Retina (tissue), 1 donor: ENCODE results near the gene PTPRN2.
"Not testable (repeated sequence)": the region's sequence is repeated elsewhere in the genome, so short reads cannot be mapped to it uniquely, and the experiment has no call there.

Experiments
- DNase-seq: peaks from one replicate; pipeline ENCODE4 v3.0.0-alpha.2; 2016

Gene PTPRN2

DNA sequence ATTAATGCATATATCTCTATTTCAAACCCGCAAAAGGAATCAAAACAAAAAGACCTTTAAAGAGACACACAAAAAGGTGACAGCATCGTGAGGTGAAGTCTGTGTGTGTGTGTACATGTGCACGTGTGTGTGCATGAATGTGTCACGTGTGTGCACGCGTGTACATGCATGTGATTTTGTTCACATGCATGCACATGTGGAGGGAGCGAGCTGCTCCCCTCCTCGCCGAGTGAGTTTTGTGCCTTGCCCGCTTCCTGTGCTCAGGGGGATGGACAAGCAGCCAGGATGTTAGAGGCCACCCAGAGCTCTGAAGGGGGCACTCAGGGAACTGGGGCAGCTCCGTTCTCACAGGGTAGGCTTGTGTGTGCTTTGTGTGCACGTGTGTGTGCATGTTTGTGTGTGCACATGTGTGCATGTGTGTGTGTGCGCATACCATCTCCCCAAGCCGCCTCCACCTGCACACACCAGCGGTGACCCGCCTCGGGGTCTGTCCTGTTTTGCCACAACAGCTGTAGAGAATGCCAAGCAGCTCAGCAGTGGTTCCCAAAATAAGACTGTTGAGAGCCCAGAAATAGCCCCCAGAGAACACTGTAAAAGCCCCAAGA is 191.2 kb downstream of the PTPRN2 start:
- no peak for DNase-seq

DNA sequence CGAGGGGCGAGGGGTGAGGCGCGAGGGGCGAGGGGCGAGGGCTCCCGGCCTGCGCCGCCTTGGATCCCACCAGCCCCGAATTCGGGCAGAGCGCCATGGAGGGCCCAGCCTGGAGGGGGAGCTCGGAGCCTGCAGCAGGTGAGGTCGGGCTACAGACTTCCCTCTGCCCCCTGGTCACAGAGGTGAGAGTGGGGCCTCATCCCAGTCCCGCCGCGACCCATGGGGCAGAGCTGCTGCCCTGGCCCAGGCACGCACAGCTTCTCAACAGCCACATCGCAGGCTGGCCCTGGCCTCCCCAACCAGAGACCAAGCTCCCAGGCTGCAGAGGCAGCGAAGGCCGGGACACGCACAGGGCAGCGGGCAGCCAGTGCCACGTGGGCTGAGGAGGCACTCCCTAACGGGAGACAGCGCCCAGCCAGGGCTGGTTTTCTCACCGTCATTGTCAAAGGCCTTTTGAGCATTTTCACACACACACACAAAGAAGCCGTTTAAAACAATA is 191.8 kb downstream of the PTPRN2 start:
- DNase-seq = no peak

DNA sequence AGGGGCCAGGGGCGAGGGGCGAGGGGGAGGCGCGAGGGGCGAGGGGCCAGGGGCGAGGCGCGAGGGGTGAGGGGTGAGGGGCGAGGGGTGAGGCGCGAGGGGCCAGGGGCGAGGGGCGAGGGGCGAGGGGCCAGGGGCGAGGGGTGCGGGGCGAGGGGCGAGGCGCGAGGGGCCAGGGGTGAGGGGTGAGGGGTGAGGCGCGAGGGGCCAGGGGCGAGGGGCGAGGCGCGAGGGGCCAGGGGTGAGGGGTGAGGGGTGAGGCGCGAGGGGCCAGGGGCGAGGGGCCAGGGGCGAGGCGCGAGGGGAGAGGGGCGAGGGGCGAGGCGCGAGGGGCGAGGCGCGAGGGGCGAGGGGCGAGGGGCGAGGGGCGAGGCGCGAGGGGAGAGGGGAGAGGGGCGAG is 192.3 kb downstream of the PTPRN2 start:
- no peak for DNase-seq

DNA sequence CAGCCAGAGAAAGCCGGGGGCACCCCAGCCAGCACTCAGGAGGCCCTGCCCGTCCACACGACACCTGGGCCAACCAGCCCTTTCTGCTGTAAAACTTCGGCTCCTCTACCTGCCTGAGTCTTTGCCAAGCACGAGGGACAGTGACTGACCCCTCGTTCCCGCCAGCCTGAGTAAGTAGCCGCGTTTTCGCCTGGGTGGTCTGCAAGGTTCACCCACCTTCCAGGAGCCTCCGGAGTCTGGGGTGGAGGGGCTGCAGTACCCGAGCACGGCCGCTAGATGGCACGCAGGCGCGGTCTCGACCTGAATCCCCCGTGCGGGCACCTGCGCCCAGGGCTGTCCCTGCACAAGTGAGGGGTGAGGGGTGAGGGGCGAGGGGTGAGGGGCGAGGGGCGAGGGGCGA is 192.7 kb downstream of the PTPRN2 start:
- peak; percentile 59 for DNase-seq

DNA sequence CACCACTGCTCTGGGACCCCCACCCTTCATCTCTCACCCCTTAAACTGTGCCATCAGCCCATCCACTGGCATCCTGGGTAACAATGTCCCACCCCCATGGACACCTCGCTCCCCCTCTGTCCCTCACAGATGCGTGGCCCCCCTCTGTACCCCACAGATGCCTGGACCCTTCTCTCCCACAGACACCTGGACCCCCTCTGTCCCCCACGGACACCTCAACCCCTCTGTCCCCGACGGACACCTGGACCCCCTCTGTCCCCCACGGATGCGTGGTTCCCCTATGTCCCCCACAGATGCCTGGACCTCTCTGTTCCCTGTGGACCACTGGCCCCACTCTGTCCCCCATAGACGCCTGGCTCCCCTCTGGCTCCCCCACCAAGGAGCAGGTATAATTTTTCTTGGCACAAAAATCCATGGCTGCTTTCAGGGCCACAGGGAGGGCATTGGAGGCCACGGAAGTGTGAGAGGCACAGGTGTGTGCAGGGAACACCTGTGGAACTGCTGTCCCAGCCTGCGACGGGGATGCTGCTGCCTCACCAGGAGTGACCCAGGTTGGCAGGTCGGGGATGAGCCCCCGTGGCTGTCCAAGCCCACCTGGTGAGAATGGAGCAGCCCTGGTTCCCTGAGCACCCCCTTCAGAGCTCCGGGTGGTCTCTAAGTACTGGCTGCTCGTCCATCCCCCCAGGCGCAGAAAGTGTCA is 193.5 kb downstream of the PTPRN2 start:
- no peak for DNase-seq

DNA sequence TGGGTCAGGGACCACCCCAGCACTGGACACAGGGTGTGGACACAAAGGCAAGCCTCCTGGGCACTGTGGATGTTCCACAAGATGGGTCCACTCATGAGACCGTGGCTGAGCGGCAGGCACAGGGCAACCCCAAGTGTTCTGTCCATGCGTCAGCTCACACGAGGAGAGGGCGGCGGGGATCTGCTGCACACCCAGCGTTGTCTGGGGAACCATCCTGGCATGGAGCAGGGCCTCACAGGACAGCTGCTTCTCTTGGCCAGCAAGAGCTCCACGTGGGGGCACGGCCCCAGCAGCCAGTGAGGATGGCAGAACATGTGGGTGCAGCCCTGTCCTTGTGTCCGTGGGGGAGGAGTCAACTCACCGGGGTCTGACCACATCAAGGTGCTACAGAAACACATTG is 195.4 kb downstream of the PTPRN2 start:
- DNase-seq = no peak

DNA sequence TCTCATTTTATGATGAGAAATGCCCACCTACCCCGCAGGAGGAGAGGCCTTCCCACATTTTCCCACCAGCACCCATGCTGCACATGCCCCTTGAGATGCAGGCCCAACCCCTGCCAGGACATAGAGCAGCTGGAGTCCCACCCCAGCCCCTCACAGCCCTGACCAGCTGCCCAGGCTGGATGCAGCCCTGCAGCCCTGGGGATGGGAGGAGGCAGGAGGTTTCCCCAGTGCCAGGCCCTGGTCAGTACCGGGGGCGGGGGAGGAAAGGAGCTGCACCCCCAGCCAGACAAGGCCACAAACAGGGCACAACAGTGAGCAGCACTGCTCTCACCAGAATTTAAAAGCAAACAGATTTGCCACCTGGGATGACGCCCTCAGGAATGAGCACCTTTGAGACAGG is 196.1 kb downstream of the PTPRN2 start:
- DNase-seq = no peak

DNA sequence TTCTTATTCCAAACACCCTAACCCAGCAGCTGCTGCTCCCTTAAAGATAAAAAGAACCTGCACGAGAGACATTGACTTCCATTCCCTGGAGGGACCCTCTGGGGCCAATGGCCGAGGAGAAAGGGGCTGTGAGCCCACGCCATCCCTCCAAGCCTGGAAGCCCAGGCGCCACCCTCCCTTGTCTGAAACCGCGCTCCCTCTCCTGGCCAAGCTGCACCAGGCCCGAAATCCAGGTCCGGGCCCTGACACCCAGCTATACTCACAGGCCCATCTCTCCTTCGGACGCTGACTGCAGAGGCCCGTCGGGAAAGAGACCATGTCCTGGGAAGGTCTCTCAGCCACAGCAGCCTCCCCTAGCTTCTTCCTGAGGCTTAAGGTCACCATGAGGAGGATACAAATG is 196.5 kb downstream of the PTPRN2 start:
- DNase-seq = no peak

DNA sequence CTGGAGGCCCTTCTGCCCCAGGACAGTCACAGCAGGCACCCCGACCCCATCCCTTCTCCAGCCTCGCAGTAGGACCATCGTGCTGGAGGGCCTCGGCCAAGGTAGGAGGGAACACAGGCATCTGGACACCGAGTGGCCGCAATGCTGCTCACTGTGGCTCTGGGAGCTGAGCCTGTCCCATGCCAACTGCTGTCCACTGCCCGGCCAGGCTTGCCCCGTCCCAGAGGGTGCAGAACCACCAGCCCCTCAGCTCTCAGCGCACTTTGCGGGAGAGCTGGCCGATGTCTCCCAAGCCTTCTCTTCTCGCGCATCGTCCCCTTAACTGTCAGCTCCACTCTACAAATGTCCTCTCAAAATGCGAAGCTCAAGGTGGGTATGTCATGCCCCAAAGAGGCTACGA is 197.2 kb downstream of the PTPRN2 start:
- DNase-seq = no peak

DNA sequence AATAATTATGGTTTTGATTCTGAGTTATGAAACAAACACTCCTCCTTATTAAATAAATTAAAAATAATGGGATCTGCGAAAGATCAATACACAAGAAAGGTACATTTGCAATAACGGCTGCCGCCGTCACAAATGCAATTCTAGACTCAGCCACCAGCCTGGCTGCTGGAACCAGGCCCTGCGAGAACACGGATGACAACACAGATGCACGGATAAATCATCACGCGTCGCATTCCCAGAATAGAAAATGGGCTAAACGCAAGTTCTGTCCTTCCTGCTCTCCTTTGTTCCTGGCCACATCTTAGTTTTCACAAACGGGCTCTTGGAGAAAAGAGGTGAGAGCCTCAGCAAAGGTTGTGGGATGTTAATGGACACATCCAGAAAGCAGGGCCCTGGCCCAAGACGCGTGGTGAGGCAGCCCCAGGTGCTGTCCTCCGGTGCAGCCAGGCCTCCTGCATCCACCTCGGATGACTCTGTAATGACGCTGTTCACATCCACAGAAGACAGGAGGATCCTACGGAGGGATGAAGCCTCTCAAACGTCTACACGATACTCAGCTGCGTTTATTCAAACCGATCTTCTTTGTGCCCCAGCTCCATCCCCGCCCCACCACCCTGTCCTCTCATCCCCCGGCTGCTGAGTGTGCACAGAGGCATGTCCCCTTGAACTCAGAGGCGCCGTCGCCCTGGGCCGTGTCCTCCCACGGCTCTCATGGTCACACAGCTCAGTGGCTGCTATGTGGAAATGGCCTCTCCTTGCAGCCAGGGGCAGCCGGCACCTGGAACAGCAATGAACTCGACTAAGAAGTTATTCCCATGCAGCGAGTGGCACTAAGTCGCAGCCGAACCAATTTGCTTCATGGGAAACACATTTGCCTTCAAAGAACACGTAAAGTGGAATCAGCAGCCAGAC is 197.9 kb downstream of the PTPRN2 start:
- no peak for DNase-seq

DNA sequence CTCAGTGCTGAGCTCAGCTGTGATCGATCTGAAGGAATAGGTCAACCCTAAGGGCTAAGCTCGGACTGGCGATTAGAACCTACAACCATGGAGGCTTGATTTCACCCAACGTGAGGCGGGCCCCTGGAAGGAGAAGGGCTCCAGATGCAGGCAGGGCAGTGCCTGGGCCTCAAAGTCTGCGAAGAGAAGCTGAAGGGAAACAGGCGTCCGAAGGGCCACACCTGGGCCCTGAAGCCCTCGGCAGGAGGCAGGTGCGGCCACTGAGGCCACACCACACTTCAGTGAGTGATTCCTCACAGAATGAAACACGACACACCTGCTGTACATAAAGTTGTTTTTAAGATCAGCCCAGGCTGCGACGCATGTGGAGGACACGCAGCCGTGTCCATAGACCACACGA is 198.7 kb downstream of the PTPRN2 start:
- no peak for DNase-seq

DNA sequence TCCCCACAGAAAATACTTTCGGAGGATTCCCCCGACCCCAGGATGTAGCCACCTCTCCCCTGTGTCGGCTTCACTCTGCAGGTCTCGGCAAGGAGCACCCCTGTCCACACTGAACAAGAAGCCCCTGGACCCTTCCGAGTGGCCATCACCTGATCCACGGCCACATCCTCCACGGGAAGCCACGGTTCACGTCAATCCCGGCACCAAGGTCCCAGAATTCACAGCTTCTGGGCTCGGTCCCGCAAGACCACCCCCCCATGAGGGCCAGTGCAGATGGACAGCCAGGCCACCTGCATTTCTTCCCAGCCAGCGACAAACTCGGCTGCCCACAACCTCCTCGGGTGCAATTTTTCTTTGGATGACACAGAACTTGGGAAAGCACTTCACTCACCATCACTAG is 199.6 kb downstream of the PTPRN2 start:
- no peak for DNase-seq

DNA sequence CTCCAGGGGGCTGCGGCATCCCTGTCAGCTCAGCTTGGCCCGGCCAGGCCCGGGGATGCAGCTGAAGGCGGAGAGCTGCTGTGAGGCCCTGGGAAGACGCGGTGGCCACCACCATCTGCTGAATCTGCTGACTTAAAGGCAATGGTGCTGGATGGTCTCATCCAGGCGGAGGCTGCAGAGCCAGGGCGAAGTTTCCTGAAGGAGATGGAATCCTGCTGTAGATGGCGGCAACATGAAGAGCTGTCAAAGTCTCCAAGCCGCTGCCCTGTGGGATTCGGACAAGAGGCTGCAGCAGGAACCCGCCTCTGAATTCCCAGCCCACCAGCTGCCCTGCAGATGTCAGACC is 200.1 kb downstream of the PTPRN2 start:
- DNase-seq = peak; percentile 68

DNA sequence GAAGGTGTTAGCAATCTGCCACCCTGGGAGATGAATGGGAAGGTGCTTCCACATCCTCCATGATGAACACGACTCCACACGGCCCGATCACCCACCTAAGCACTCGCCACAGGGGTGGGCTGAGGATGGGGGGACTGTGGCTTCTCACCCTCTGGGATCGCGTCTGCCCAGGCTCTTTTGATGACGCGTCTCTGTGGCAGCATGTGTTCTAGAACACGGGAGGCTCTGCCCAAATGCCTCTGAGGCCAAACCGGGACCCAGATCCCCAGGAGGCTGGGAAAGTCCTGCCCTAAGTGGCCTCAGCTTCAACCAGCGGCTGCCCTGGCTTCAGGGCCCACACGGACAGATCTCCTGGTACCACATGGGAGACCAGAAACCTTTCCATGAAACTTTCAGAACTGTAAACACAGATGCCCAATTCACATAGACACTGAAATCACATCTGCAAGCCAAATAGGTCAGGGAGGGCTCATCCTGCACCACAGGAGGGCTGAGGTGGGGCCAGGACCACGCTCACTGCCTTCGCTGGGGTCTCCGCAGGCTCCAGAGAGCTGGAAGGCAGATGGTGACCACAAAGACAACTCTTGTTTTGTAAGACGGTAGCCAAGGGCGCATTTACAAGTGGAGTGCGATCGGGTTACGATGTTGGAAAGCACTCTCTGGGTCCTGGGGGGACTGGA is 200.6 kb downstream of the PTPRN2 start:
- DNase-seq = no peak

DNA sequence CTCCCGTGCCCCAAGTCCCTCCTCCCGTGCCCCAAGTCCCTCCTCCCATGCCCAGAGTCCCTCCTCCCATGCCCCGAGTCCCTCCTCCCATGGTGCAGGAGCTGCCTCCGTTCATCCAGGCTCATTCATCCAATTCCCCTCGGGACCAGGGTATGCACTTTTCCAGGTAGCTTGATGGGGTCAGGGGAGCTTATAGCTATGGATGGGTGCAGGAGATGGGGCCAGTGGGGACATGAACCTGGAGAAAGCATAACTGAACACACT is 201.3 kb downstream of the PTPRN2 start:
- DNase-seq = no peak

DNA sequence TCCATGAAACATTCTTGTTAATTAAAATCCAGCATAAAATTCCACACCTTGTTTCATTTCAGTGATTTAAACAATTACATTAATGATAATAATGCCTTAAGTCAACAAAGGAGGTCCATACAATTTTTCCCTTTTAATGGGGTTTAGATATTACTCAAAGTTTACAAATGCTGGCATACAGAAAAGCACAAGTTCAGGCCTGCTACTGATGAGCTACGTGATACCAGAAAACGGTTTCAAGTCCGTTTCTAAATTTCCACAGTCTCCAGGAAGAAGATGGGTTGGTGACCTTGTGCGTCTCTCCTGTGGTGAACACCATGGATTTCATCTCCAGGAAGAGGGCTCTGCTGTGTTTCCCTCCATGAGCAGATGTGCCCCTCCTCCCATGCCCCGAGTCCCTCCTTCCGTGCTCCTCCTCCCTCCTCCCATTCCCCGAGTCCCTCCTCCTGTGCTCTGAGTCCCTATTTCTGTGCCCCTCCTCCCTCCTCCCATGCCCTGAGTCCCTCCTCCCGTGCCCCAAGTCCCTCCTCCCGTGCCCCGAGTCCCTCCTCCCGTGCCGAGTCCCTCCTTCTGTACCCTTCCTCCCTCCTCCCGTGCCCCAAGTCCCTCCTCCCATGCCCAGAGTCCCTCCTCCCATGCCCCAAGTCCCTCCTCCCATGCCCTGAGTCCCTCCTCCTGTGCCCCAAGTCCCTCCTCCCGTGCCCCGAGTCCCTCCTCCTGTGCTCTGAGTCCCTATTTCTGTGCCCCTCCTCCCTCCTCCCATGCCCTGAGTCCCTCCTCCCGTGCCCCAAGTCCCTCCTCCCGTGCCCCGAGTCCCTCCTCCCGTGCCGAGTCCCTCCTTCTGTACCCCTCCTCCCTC is 201.9 kb downstream of the PTPRN2 start:
- not testable (repeated sequence) for DNase-seq

DNA sequence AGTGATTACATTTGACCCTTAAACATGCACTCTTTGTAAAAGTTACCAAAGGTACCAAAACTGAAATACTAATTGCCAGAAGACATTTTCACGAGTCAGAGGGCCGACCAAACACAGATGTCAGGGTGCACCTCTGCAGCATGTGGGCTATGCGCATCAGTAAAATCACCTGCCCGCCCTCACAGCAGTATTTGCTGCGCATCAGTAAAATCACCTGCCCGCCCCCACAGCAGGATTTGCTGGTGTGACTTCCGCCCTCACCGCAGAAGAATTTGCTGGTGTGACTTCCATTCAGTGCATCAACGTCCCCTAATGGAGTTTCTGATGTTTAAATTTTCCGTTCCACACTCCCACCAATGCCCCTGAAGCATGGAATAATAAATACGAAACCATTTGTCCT is 202.9 kb downstream of the PTPRN2 start:
- no peak for DNase-seq

DNA sequence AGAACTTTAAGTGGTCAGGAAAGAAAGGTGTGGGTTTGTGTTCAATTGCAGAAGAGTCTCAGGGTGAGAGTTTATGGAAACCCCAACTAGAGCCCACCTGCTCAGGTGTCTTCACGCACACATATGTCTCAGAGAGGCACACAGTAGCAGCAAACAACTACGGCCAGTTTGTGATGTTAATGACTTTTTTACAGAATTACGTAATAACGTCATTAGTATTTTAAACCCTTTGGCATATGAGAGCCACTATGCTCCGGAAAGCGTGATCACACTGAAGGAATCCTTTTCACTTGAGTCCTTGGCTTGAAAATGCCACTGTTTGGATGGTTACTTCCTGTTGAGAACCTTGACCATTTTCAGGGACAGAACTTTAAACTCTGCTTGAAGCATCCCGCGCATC is 204.0 kb downstream of the PTPRN2 start:
- no peak for DNase-seq

DNA sequence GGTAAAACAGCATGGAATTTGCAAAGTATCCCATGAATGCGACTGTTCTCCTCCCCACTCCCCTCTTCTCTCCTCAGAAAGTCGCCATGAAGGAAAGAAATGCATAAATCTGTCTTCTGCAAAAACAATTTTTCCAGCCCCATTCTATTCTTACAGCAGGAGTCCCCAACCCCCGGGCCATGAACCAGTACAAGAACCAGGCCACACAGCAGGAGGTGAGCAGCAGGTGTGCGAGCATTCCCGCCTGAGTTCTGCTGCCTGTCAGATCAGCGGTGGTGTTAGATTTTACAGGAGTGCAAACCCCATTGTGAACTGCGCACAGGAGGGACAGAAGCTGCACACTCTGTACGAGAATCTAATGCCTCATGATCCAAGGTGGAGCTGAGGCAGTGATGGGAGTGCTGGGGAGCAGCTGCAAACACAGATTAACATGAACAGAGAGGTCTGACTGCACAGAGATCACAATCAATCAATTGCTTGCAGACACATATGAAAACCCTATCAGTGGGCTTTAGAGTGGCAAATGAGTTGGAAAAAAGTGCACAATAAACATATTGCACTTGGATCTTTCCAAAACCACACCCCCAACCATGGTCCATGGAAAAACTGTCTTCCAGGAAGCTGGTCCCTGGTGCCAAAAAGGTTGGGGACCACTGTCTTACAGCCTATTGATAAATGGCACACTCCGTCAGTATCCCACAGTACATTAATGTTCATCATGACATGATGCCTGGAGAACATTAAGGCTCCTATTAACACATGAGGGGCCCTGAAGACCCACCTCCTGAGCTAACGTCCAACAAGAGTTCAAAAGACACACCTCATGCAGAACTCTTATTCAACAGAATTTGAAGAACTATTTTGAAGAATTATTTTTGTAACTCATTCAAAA is 205.0 kb downstream of the PTPRN2 start:
- DNase-seq = peak; percentile 53

DNA sequence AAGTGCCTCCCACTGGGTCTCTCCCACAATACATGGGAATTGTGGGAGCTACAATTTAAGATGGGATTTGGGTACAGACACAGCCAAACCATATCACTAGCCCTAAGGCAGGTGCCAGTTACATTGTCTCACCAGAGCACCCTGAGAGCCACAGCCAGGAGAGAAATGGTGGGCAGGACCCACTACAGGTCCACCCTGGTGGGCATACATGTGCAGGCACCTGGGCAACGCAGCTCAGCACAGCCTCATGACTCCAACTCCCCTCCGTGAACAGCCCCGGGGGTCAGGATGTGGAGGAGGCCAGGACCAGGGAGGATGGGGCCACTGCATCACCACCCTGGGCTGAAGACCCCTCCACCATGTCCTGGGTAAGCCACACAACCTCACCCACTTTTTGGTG is 205.7 kb downstream of the PTPRN2 start:
- no peak for DNase-seq

DNA sequence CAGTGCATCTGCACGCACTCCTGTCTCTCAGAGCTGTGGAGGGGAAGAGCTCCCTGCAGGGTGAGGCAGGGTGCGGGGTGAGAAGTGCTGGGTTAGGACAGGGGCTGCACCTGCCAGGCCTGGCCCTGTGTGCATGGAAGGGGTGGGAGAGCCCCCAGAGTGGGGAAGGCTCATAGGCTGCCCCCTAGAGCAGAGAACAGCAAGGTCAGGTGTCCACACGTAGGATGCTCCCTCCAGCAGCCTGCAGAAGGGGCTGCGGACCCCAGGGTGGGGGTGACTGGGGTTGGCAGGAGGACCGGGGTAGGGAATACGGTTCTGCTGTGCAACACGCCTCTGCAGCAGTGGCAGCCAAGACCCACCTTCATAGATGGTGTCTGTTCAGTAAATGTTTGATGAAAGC is 208.6 kb downstream of the PTPRN2 start:
- DNase-seq = no peak
